Esophagus squamous epithelium (tissue), 4 donors: ENCODE data around the gene PIAS4.

Experiments
- POLR2A ChIP-seq, 4 donors: fragments of 450-650 bp; IDR thresholded peaks; one replicate each; pipeline ENCODE4 v1.6.1; 2017; ENCODE audit warnings: antibody characterized with exemption in 4 of 4, mild to moderate bottlenecking in 4 of 4, moderate library complexity in 3 of 4
- TF ChIP-seq, protein P1 (sequence below), 6 experiments: fragments of 450-650 bp in 4 of 6; fragments of 200-600 bp in 2 of 6; sonication (generic) in 2 of 6; IDR thresholded peaks; one replicate each; pipeline ENCODE4 v1.5.1; 2016 to 2019; ENCODE audit warnings: antibody characterized with exemption in 6 of 6, mild to moderate bottlenecking in 4 of 6, moderate library complexity in 4 of 6

DNA sequence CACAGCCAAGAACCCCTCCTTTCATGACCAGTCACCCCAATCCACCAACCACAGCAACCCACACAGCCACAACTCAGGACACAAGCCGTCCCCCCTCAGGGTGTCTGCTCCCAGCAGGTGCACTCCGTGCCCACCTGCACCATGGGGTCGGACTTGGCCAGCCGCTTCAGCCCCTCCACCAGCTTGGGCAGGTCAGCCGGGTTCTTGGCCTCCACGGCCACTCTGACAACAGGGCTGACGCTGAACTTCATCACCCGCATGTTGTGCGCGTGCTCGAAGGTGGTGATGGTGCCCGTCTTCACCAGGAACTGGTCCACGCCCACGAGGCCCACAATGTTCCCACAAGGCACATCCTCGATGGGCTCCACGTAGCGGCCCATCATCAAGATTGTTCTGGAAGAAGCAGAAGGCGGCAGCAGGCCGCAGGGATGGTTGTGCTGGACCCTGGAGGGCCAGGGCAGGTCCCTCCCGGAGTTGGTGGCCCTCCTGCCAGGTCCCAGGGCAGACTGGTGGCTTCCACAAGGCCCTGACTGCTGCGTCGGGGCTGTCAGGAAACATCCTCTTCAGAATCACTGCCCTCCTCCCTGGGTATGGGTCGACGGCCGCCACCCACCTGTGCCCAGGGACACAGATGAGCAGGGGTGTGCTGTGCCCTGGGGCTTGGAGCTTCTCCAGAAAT is 27.7 kb upstream of the PIAS4 start:
- TF ChIP-seq, protein P1, sequence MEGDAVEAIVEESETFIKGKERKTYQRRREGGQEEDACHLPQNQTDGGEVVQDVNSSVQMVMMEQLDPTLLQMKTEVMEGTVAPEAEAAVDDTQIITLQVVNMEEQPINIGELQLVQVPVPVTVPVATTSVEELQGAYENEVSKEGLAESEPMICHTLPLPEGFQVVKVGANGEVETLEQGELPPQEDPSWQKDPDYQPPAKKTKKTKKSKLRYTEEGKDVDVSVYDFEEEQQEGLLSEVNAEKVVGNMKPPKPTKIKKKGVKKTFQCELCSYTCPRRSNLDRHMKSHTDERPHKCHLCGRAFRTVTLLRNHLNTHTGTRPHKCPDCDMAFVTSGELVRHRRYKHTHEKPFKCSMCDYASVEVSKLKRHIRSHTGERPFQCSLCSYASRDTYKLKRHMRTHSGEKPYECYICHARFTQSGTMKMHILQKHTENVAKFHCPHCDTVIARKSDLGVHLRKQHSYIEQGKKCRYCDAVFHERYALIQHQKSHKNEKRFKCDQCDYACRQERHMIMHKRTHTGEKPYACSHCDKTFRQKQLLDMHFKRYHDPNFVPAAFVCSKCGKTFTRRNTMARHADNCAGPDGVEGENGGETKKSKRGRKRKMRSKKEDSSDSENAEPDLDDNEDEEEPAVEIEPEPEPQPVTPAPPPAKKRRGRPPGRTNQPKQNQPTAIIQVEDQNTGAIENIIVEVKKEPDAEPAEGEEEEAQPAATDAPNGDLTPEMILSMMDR (IDR thresholded peaks at IDR 0.05): no peak
- no peak for TF ChIP-seq POLR2A (IDR thresholded peaks at IDR 0.05)
